Stimulated activated CD4-positive, alpha-beta T cell treated with anti-CD3 and anti-CD28 coated beads, Interleukin-1b, Interleukin-23, amount 100 ng/mL, for 1 hour (primary cell): Measurements from ENCODE around the gene ABCA12.
"Not testable (repeated sequence)": the region's sequence is repeated elsewhere in the genome, so short reads cannot be mapped to it uniquely, and the experiment has no call there.

Source experiments
- DNase-seq, 2 donors: peaks; one replicate each; pipeline ENCODE4 v3.0.0-alpha.2; 2020; ENCODE audit warnings: low read depth in 2 of 2

The ABCA12 gene, protein sequence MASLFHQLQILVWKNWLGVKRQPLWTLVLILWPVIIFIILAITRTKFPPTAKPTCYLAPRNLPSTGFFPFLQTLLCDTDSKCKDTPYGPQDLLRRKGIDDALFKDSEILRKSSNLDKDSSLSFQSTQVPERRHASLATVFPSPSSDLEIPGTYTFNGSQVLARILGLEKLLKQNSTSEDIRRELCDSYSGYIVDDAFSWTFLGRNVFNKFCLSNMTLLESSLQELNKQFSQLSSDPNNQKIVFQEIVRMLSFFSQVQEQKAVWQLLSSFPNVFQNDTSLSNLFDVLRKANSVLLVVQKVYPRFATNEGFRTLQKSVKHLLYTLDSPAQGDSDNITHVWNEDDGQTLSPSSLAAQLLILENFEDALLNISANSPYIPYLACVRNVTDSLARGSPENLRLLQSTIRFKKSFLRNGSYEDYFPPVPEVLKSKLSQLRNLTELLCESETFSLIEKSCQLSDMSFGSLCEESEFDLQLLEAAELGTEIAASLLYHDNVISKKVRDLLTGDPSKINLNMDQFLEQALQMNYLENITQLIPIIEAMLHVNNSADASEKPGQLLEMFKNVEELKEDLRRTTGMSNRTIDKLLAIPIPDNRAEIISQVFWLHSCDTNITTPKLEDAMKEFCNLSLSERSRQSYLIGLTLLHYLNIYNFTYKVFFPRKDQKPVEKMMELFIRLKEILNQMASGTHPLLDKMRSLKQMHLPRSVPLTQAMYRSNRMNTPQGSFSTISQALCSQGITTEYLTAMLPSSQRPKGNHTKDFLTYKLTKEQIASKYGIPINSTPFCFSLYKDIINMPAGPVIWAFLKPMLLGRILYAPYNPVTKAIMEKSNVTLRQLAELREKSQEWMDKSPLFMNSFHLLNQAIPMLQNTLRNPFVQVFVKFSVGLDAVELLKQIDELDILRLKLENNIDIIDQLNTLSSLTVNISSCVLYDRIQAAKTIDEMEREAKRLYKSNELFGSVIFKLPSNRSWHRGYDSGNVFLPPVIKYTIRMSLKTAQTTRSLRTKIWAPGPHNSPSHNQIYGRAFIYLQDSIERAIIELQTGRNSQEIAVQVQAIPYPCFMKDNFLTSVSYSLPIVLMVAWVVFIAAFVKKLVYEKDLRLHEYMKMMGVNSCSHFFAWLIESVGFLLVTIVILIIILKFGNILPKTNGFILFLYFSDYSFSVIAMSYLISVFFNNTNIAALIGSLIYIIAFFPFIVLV (N-terminal part only)

GRCh38 chr2:215138479-215138878, at the start of gene ABCA12:
TSS of gene ABCA12 (minus strand) at chr2:215138626. CDS start at chr2:215138208, 418 bp downstream.
- DNase-seq, result no peak

DNA sequence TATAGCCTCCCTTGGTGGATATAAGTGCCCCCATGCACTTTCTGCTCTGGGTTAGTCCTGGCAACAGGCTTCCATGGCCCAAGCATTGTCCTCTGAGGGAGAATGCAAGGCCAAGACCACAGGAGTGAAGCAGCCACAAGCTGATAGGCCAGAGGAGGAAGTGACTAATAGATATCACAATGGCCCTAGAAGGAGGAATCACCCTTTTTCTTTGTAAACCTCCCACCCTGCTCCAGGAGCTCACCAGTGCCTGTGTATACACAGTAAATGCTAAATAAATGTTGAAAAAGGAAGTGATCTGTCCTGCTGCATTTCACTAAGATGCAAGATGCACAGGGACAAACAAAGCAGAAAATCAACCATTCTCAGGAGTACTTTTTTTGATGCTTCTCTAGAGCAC, 49.7 kb upstream of the ABCA12 start:
- no peak for DNase-seq

GRCh38 chr2:215186021-215186420, 47.6 kb upstream of the ABCA12 start:
- no peak for DNase-seq

GRCh38 chr2:215178121-215178520, 39.7 kb upstream of the ABCA12 start:
- no peak for DNase-seq

DNA sequence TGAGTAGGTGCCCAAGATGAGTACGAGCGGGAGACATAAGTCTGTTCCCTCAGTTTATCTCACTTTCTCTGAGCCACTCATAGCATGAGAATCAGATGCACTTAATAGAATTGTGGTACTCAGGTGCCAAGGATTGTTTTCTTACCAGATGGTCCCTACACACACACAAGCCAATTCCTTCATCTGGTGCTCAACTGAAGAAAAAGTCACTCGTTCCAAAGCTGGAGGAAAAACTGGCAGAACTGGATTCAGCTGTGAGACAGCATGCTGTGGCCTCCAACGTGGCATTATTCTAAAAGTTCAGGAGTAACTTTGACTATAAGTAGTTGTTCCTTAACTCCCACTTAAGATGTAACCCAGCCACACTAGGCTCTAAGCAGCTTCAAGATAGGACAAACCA, 33.4 kb upstream of the ABCA12 start:
- DNase-seq, result no peak

GRCh38 chr2:215171151-215171550, 32.7 kb upstream of the ABCA12 start:
- no peak for DNase-seq

DNA sequence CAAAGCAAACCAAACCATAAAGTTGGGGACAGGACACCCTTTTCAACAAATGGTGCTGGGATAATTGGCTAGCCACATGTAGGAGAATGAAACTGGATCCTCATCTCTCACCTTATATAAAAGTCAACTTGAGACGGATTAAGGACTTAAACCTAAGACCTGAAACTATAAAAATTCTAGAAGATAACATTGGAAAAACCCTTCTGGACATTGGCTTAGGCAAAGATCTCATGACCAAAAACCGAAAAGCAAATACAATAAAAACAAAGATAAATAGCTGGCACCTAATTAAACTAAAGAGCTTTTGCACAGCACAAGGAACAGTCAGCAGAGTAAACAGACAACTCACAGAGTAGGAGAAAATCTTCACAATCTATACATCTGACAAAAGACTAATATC, 28.1 kb upstream of the ABCA12 start:
- not testable (repeated sequence) for DNase-seq

GRCh38 chr2:215163319-215163718, 24.9 kb upstream of the ABCA12 start:
- not testable (repeated sequence) for DNase-seq

- DNase-seq, result no peak
Measured at GRCh38 chr2:215161301-215161829, 22.9 kb upstream of the ABCA12 start.

DNA sequence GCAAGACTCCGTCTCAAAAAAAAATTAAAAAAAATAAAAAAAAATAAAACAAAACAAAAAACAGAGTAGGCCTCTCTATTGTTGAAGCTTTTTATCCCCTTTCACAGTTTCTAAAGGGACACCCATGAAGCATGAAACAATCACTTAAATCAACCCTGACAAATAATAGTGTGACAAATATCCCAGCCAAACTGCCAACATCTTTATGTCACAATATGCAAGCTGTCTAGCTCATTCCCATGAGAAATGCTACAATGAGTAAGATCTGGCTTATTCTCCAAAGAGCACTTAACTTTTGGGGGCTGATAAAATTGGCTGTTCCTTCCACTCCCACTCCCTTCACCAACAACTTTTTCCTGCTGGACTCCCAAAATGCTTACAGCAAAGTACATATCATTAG, 21.7 kb upstream of the ABCA12 start:
- no peak for DNase-seq

DNA sequence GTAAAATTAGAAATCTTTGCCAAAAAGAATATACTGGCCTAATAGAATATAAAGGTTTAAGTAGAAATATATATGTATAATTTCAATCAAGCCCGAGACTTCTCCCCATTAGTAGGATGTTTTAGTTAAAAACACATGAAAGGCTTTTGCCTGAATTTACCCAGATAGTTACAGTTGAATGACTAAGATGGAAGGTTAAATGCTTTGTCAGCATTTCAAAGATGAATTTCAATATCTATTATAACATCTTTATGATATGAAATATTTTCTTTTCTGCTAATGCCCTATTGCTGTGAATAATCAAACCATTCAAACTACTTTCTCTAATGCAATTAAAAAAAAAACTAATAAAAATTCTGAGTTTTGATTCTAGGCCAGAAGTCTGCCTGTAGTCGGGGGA, 18.0 kb upstream of the ABCA12 start:
- no peak for DNase-seq

DNA sequence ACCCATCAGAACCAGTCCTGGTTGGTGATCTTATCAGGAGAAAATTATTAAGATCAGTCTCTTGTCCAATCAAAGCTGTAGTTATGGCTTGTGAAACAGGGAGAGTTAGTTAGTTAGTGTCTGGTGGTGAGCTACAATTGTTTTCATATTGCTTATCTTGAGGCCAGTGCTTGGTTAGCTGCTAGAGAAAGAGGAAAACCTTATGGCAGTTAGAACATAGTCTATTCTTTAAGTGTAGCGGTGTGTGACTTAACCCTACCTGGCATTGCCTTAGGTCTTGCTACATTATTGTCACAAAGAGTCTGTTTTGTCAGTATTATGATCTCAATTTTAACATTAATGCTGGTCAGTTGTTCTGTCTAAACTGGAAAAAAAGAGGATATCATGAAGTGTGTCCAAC, 11.5 kb upstream of the ABCA12 start:
- no peak for DNase-seq

DNA sequence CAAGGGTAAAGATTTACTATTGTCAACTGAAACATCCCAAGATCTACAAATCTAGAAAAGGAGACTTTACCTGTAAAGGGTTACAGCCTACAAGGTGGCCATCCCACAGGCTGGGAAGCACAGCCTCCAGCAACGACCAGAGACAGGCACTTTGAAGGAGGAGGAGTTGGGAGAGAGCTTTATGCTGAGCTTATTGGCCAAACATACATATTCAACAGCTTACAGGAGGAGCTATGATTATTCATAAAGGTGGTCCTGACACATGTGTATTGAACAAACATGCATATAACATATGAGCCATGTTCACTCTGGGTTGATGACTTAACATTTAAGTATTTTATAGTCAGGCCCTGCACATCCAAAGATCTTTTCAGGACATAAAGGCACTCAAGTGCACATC, 11.1 kb upstream of the ABCA12 start:
- no peak for DNase-seq

- no peak for DNase-seq
Measured at GRCh38 chr2:215149060-215149459, 10.6 kb upstream of the ABCA12 start.

GRCh38 chr2:215145611-215146010, 7.2 kb upstream of the ABCA12 start:
- no peak for DNase-seq

- no peak for DNase-seq
Measured at GRCh38 chr2:215144106-215144875, 5.9 kb upstream of the ABCA12 start.

DNA sequence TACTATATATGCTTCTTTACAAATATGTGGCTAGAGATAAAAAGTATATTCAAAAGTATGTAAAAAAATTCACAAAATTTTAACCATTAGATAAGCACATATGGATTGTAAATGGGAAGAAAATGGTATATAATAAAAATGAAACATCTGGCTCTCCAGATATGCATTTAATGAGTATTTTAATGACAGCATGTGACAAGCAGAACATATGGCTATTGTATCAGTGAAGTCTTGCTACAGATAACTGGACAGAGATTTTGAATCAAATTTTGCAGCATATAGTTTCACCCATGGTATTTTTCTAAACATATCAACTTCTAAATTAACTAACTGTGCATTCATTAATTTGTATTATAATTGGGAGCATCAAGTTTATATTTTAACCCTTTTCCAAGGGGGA, 5.0 kb upstream of the ABCA12 start:
- no peak for DNase-seq

DNA sequence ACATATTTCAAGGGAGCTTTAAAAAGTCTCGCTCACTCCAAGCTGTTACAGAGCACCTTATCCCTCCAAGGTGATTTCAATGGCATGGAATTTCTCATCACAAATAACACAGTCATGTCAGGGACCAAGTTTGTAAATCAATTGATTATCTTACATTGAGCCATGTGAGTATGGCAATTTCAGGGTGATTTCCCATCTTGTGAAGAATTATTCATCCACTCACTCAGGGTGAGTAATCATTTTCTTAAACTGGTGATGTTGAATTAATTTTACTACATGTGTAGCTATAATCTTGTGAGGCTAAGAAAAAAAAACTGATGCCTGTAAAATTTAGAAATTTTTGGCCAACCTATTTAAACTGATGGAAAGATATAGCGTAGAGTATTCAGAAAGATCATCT, 3.3 kb upstream of the ABCA12 start:
- DNase-seq, result no peak

GRCh38 chr2:215140166-215140707, 1.8 kb upstream of the ABCA12 start:
- DNase-seq, result no peak

DNA sequence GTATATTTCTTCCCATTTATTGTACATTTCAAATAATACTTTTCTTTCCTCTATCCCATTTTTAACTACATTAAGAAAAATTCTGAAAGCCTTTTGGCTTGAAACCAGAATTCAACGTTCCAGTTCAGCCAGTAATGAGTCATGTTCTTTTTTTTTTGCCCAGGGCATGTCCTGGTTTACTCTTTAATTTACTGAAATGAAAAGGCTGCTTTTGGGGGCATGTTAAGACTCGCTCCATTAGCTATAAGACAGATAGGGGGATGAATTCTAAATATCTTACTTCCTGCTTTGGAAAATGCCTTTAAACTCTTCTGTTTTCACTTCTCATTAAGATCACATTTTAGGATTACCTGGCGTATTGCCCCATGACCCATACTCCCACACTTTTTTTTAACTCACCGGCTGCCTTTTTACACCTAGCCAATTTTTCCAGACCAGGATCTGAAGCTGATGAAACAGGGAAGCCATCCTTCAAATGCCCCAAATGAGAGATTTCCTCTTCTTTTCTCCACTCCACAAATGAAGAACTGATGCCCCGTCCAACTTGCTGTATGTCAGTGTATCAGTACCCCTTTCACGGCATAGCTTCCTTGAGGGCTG, 585 bp downstream of the ABCA12 start:
- DNase-seq, result no peak

DNA sequence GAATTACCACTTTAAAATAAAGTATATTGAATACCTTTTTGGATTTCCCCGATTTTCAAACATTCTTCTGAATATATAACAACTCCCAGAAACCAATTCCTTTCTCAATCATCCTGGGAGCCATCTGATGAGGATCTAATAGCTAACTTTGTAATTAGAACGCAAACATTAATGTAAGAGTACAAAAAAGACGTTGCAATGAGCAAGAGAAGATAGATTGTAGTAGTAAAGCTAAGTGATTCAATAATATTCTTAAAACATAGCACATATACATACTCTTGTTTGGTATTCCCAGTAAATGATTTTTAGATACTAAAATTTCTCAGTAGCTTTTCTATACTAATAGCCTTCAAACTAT, 1.1 kb downstream of the ABCA12 start:
- DNase-seq, result no peak
